Muscle layer of colon (tissue), 2 donors: ENCODE measurements around the gene BNC2.
"Not testable (repeated sequence)": the region's sequence is repeated elsewhere in the genome, so short reads cannot be mapped to it uniquely, and the experiment has no call there.

Experiments used
- H3K27ac ChIP-seq: one replicate; pipeline ENCODE4 v1.7.0; 2013; ENCODE audit warnings: low read depth, mild to moderate bottlenecking, low read length, moderate library complexity
- H3K27me3 ChIP-seq, 2 donors: one replicate each; pipeline ENCODE4 v1.7.0; 2013; ENCODE audit warnings: low read length in 2 of 2, mild to moderate bottlenecking in 2 of 2; ENCODE audit not compliant: insufficient read depth in 2 of 2, control insufficient read depth in 1 of 2
- H3K36me3 ChIP-seq: one replicate; pipeline ENCODE4 v1.7.0; 2013; ENCODE audit warnings: mild to moderate bottlenecking, low read length; ENCODE audit not compliant: insufficient read depth
- H3K4me1 ChIP-seq: one replicate; pipeline ENCODE4 v1.7.0; 2013; ENCODE audit warnings: mild to moderate bottlenecking, low read length; ENCODE audit not compliant: insufficient read depth
- H3K4me3 ChIP-seq, 2 donors: one replicate each; pipeline ENCODE4 v1.7.0; 2013; ENCODE audit warnings: low read length in 2 of 2, low read depth in 1 of 2, mild to moderate bottlenecking in 1 of 2, moderate library complexity in 1 of 2
- H3K9ac ChIP-seq: one replicate; pipeline ENCODE4 v1.7.0; 2013; ENCODE audit warnings: low read length
- H3K9me3 ChIP-seq: one replicate; pipeline ENCODE4 v1.7.0; 2013; ENCODE audit warnings: mild to moderate bottlenecking, low read length
- donor health status: abdominal sarcoma.
- donor health status: Adenocarcinoma of cecum.

Gene BNC2

DNA sequence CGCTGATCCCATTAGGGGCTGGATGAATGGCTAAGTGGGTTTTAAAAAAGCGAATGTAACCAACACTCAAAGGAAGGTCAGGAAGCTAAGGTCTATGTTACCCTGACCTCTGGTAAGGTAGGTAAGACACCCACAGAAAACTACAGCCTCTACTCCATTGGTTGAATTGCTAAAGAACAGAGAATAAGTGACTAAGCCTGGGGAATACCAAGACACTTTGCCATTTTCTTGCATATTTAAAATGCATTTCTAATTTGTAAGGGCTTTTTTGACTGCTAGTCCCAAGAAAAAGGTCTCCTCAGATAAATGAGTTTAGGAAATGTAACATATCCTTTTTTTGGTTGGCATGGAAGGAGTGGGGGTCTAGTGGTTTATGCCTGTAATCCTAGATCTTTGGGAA, 368.7 kb downstream of the BNC2 start:
- Histone ChIP-seq H3K27ac (no peak overlapping the region), H3K36me3 (no peaks in the 10 kb centered on the region), H3K27me3 (no peaks in the 10 kb centered on the region), H3K9ac (no peak overlapping the region), H3K9me3 (no peaks in the 10 kb centered on the region), H3K4me1 (peaks cover 20% of the 10 kb centered on the region), H3K4me3 (no peak overlapping the region)

DNA sequence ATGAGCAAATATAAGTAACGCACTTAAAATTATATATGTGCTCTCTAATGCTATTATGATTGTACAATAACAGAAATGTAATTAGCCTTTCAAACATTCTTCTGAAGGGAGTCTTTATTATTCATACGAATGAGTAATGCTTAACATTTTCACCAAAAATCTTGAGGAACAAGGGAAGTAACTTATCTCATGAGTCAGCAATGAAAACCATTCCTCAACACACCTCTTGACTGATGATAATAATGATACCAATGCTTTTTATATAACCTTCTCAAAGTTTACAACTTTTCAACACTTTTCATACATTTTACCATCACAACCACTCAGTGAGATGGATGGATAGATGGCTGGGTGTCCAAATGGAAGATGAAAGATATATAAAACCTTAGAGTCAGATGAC, 369.3 kb downstream of the BNC2 start:
- Histone ChIP-seq H3K27ac (no peak overlapping the region), H3K9ac (no peak overlapping the region), H3K4me3 (no peak overlapping the region), H3K27me3 (no peaks in the 10 kb centered on the region), H3K36me3 (no peaks in the 10 kb centered on the region), H3K4me1 (peaks cover 20% of the 10 kb centered on the region), H3K9me3 (no peaks in the 10 kb centered on the region)

DNA sequence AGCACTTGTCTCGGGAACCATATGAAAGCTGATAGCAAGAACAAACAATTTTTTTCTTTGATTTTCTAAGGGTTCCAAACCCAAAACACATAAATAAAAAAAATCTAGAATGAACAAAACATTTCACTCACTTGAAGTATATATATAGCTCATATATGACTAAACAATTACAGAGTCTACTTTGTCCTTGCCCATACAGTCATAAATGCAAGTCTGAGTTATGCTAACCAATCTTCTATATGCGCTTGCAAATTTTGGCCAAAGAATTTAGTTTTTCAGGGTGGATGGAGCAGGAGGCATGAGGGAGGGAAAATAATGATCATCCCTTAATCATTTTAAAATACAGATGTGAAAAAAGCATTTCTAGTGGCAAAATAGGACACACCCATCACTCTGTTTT, 370.1 kb downstream of the BNC2 start:
- no peak overlapping the region for H3K4me3 ChIP-seq
- H3K27ac ChIP-seq, result no peak overlapping the region
- H3K9me3 ChIP-seq, result no peaks in the 10 kb centered on the region
- no peaks in the 10 kb centered on the region for H3K36me3 ChIP-seq
- no peak overlapping the region for H3K9ac ChIP-seq
- H3K27me3 ChIP-seq, result no peaks in the 10 kb centered on the region
- H3K4me1 ChIP-seq, result peaks cover 15% of the 10 kb centered on the region

DNA sequence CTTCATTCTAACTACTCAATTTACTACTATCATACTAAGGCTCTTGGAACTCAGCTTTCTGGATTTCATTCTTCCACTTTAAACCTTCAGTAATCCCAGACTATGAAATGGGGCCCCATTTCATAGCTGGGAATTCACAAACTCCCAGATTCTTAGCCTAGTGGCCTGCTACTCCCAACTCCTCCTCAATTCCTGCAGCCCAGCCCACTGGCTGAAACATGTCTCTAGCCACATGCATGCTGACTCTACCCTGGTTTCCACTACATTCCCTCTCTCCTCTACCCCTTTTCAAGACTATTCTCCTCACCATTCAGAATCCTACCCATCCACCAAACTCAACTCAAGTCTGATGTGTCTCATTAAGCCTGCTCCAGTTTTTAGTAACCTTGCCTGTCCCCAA, 370.6 kb downstream of the BNC2 start:
- Histone ChIP-seq H3K4me1 (peaks cover 10% of the 10 kb centered on the region), H3K4me3 (no peak overlapping the region), H3K27ac (no peak overlapping the region), H3K27me3 (no peaks in the 10 kb centered on the region), H3K9ac (no peak overlapping the region), H3K9me3 (no peaks in the 10 kb centered on the region), H3K36me3 (no peaks in the 10 kb centered on the region)

DNA sequence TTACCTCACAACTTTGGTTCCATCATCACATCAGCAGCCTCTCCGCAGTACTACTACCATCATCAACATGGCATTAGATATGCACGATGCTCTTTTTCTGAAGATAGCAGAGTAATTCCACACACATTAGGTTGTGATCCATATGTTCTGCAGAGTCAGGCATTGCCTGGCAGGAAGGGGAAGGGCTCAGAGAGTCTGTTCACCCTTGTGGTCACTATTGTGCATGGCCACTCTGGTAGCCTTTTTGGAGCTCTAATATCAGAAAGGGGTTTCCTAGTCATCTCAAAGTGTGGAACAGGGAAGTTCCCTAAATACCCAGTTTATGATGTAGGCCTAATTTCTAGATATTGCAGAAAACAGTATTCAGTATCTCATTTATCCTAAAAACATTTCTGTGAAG, 373.6 kb downstream of the BNC2 start:
- H3K36me3 ChIP-seq, result no peaks in the 10 kb centered on the region
- H3K4me3 ChIP-seq, result no peak overlapping the region

DNA sequence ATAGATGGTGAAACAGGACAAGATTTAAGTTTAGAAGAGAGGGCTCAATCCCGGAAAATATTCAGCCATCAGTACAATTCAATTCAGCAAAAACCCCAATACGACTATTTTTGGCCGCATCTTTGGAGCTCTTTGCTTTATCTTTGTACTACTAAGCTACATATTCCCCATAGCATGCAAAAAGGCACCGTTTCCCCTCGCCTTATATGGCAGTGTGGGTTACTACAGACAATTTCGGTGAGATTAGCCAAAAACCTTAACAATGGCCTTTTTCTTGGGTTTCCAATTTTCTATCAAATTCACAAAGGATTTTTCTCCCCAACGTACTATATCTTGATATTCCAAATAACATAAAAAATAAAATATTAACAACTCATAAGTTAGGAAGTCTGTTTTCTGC, 382.6 kb downstream of the BNC2 start:
- Histone ChIP-seq H3K27ac (no peak overlapping the region), H3K36me3 (no peaks in the 10 kb centered on the region), H3K9me3 (no peaks in the 10 kb centered on the region), H3K4me3 (no peak overlapping the region), H3K4me1 (peaks cover 24% of the 10 kb centered on the region), H3K27me3 (no peaks in the 10 kb centered on the region), H3K9ac (no peak overlapping the region)

More for the DNA sequence above, 373.6 kb downstream of the BNC2 start:
- no peaks in the 10 kb centered on the region for H3K4me1 ChIP-seq
- H3K27me3 ChIP-seq, result no peaks in the 10 kb centered on the region
- no peak overlapping the region for H3K27ac ChIP-seq
- H3K9ac ChIP-seq, result no peak overlapping the region
- no peaks in the 10 kb centered on the region for H3K9me3 ChIP-seq

GRCh38 chr9:16485575-16486321, 384.7 kb downstream of the BNC2 start:
- Histone ChIP-seq H3K27me3 (no peaks in the 10 kb centered on the region), H3K27ac (no peak overlapping the region), H3K9me3 (no peaks in the 10 kb centered on the region), H3K4me3 (no peak overlapping the region), H3K36me3 (no peaks in the 10 kb centered on the region), H3K9ac (no peak overlapping the region), H3K4me1 (peaks cover 24% of the 10 kb centered on the region)

DNA sequence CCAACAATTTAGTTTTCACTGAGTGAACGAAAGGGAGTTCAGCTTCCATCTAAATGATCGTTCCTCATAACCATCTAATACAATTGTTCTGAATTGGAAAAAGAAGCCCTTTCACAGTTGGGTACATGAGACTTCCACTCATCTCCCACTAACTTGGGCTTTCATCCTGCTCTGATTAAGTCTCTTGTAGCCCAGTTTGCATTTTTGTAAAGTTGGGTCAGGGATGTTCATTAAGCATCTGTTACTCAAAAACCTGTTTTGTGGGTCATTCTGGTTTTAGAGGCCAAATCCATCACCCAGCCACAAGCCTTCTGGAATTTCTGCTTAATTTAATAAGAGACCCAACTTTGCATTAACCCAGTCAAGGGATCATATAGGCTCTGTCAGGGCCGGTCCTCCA, 385.3 kb downstream of the BNC2 start:
- Histone ChIP-seq H3K4me1 (peaks cover 24% of the 10 kb centered on the region), H3K27me3 (no peaks in the 10 kb centered on the region), H3K36me3 (no peaks in the 10 kb centered on the region), H3K4me3 (no peak overlapping the region), H3K9ac (no peak overlapping the region), H3K27ac (no peak overlapping the region), H3K9me3 (no peaks in the 10 kb centered on the region)

DNA sequence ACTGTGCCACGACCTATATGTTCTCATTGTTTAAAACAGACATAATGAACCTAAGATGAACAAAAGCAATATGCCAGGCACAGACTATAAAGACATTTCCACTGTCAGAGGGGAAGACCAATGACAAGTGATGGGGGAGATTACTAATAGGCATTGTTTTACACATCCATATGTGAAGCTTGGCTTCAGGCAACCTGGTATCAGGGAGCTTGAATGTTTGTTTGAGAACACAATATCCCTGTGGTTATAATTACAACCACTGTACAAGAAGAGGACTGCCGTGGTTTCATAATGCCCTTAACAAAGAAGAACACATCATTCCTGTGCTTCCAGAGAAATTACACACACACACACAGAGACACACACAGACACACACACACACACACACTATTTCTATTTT, 385.7 kb downstream of the BNC2 start:
- H3K27me3 ChIP-seq, result no peaks in the 10 kb centered on the region
- no peaks in the 10 kb centered on the region for H3K36me3 ChIP-seq
- no peak overlapping the region for H3K9ac ChIP-seq
- no peak overlapping the region for H3K4me3 ChIP-seq
- no peaks in the 10 kb centered on the region for H3K9me3 ChIP-seq
- H3K27ac ChIP-seq, result no peak overlapping the region
- peaks cover 24% of the 10 kb centered on the region for H3K4me1 ChIP-seq

GRCh38 chr9:16484180-16484579, 386.3 kb downstream of the BNC2 start:
- no peaks in the 10 kb centered on the region for H3K9me3 ChIP-seq
- H3K36me3 ChIP-seq, result no peaks in the 10 kb centered on the region
- peaks cover 24% of the 10 kb centered on the region for H3K4me1 ChIP-seq
- no peaks in the 10 kb centered on the region for H3K27me3 ChIP-seq
- no peak overlapping the region for H3K9ac ChIP-seq
- H3K27ac ChIP-seq, result no peak overlapping the region
- no peak overlapping the region for H3K4me3 ChIP-seq

DNA sequence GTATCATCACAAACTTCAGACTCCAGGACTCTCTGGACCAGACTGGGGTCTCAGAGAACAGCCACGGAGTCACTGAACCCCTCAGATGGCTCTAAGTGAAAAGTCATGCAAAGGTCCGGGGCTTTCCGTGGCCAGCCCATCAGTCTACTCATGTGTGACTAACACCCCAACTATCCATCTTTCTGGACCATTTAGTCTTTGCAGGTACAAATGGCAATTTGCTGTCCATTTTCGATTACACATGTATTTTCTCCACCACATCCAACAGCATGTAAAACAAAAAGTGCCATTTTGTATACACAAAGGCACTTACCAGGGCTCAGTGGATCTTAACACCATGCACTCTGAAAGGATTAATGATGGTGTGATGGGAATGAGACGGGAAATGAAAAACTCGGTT, 387.7 kb downstream of the BNC2 start:
- H3K27ac ChIP-seq, result no peak overlapping the region
- H3K4me3 ChIP-seq, result no peak overlapping the region
- no peaks in the 10 kb centered on the region for H3K36me3 ChIP-seq
- H3K9ac ChIP-seq, result no peak overlapping the region
- H3K4me1 ChIP-seq, result peaks cover 21% of the 10 kb centered on the region
- no peaks in the 10 kb centered on the region for H3K27me3 ChIP-seq
- no peaks in the 10 kb centered on the region for H3K9me3 ChIP-seq

DNA sequence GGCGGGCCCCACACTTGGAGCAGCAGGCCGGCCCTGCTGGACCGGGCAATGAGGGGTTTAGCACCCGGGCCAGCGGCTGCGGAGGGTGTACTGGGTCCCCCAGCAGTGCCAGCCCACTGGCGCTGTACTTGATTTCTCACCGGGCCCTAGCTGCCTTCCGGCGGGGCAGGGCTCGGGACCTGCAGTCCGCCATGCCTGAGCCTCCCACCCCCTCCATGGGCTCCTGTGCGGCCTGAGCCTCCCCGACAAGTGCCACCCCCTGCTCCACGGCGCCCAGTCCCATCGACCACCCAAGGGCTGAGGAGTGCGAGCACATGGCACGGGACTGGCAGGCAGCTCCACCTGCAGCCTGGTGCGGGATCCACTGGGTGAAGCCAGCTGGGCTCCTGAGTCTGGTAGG, 389.9 kb downstream of the BNC2 start:
- not testable (repeated sequence) for H3K27me3 ChIP-seq, H3K27ac ChIP-seq, H3K4me3 ChIP-seq

More for the DNA sequence above, 389.9 kb downstream of the BNC2 start:
- not testable (repeated sequence) for H3K4me1 ChIP-seq, H3K9ac ChIP-seq, H3K9me3 ChIP-seq, H3K36me3 ChIP-seq
